Stimulated activated CD8-positive, alpha-beta memory T cell treated with anti-CD3 and anti-CD28 coated beads, Interleukin-4, amount 100 ng/mL, for 48 hours (primary cell): ENCODE results near the gene PIGC.

Experiments used
- DNase-seq: peaks from one replicate; pipeline ENCODE4 v3.0.0-alpha.2; 2020

Gene PIGC

DNA sequence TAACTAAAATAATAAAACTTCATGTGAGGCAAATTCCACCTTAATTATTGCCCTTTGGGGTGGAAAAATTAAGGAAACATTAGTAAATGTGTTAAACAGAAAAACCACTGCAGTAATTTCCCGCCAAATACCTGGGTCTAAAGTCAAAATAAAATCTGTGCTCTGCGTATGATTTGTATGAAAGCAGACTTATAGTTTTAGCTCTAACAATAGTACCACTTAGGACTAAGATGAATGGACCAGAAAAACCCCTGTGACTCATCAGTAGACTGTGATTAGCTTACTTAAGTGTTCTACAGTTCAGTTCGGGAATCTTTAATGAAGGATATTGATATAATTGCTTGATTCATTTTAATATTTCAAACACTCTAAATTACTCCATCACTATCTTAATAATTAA is 46.6 kb downstream of the PIGC start:
- no peak for DNase-seq

DNA sequence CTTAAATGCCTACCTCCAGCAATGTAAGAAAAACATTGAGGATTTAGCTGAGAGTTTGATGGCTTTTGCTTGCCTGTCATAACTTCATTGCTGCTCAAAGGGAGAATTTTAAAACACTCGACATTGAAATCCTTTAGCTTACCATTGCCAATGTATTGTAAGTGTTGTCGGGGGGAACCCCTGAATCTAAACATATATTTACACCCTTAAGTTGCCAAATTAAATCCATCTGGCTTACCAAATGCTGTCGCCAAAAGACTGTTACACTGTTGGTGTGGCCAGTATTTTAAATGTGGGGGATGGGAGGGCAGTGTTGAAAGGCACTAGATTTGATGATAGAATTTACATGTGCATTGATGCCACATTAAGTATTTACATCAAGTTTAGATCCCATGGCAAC is 48.3 kb downstream of the PIGC start:
- DNase-seq = no peak

DNA sequence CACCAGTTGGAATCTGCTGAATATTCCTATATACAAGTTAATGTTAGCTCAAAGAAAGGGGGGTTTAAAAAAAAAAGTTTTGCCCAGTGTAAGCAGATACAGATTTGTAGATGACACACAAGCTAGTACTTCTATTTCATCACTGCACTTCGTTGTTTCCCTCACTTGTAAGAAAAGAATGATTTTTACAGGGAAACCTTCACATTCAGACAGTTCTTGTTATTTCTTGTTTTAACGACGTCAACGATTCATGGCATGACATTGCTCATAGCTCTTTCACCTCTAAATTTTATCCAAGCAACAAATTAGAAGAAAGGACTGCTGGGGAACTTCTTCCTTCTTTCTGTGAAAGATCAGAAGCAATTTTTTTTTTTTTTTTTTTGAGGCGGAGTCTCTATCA is 49.1 kb downstream of the PIGC start:
- no peak for DNase-seq

DNA sequence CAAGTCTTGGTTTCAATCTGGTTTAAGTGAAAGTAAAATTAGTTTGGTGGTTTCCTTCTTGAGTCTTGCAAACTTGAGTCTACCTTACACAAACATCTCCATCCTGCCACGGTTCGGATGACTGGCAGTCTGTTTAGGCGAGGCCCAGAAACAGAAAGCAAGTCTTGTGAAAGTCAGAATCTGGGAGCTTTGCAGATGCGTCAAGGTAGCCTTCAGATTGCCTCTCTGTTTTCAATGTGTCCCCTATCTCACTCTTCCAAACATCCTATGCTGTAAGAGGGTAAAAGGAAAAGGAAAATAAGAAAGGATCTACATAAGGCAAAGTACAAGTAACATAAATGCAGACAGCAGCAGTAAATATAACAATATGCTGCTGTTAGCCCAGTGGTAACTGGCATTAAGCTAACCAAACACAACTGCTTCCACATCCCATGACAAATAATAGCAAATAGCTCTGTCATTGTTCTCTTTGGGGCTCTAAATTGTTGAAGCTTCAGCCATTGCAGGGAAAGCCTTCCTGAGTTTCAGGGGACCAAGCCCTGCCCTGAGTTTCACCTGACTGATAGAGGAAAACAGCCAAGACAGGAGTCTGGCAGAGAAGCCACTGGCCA is 49.6 kb downstream of the PIGC start:
- DNase-seq = peak; percentile 66

DNA sequence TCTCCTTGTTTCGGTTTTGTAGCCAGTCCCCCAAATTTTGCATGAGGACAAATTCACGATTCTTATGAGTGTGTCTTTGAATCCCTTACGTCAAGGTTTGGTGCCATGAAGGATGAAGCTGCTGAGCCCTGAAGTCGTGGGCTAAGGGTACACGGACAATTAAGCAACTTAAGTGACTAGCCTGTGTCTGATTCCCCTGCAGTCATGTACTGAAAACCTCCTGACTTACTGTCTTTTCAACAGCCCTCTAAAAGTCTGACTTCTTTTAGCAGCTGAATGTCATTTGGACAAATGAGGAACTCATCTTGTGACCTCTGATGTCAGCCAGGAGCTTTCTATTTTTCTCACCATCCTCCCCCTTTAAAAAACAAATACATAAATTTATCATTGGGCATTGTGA is 50.5 kb downstream of the PIGC start:
- DNase-seq = no peak

DNA sequence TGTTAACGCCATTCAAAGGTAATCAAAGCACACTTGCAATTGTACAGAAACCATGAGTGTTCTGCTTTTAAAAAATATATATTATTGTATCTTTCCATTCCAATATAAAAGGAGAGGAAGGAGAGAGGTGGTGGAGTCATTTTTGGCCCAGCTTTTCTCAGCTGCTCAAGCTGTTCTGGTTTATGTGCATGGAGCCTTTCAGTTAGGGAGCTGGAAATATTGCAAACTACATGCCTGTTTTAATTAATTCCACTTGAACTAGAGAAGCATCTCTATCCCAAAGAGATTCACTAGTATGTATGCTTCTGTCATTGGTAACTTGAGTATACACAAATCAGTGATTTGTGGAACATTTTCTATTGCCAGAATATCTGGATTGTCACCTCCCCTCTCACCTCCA is 51.9 kb downstream of the PIGC start:
- no peak for DNase-seq
